Loucy (cell line): ENCODE results near the gene AGPS.
"Not testable (repeated sequence)": the region's sequence is repeated elsewhere in the genome, so short reads cannot be mapped to it uniquely, and the experiment has no call there.

Experiments used
- H2AFZ ChIP-seq: fragments of 200-600 bp; sonication (generic); 2 replicates; pipeline ENCODE4 v1.6.0; 2016; ENCODE audit warnings: antibody characterized with exemption, mild to moderate bottlenecking, low read length, moderate library complexity
- H3F3A ChIP-seq: fragments of 200-600 bp; 2 replicates; pipeline ENCODE4 v1.6.0; 2016; ENCODE audit warnings: antibody characterized with exemption, low read depth, mild to moderate bottlenecking
- H3K27me3 ChIP-seq: fragments of 200-600 bp; sonication (generic); 2 replicates; pipeline ENCODE4 v1.6.1; 2014; ENCODE audit warnings: low read length, mild to moderate bottlenecking; ENCODE audit not compliant: insufficient read depth, poor library complexity, severe bottlenecking
- H3K36me3 ChIP-seq: fragments of 200-600 bp; sonication (generic); 2 replicates; pipeline ENCODE4 v1.6.1; 2016; ENCODE audit warnings: low read length; ENCODE audit not compliant: insufficient read depth
- H3K4me1 ChIP-seq: fragments of 200-600 bp; sonication (generic); 2 replicates; pipeline ENCODE4 v1.5.1; 2014; ENCODE audit warnings: low read length, mild to moderate bottlenecking; ENCODE audit not compliant: insufficient read depth, poor library complexity, severe bottlenecking
- H3K4me2 ChIP-seq: fragments of 200-600 bp; sonication (generic); 2 replicates; pipeline ENCODE4 v1.6.0; 2014; ENCODE audit warnings: antibody characterized with exemption, low read length, low read depth, mild to moderate bottlenecking; ENCODE audit not compliant: poor library complexity, severe bottlenecking
- H3K4me3 ChIP-seq: fragments of 200-600 bp; sonication (generic); 2 replicates; pipeline ENCODE4 v1.5.1; 2014; ENCODE audit warnings: low read length, mild to moderate bottlenecking, mixed read lengths; ENCODE audit not compliant: poor library complexity, severe bottlenecking
- H3K79me2 ChIP-seq: fragments of 200-600 bp; sonication (generic); 2 replicates; pipeline ENCODE4 v1.6.1; 2014; ENCODE audit warnings: low read length; ENCODE audit not compliant: insufficient read depth
- H3K9ac ChIP-seq: fragments of 200-600 bp; sonication (generic); 2 replicates; pipeline ENCODE4 v1.6.0; 2014; ENCODE audit warnings: mild to moderate bottlenecking, low read depth, low read length, moderate library complexity; ENCODE audit not compliant: poor library complexity, severe bottlenecking
- H3K9me2 ChIP-seq: fragments of 200-600 bp; sonication (generic); replicated peaks from 2 replicates; pipeline ENCODE4 v1.6.1; 2016; ENCODE audit warnings: low read depth, low read length, mixed read lengths
- H3K9me3 ChIP-seq: fragments of 200-600 bp; sonication (generic); 2 replicates; pipeline ENCODE4 v1.6.1; 2014; ENCODE audit warnings: mild to moderate bottlenecking, antibody characterized with exemption, low read length, low read depth; ENCODE audit not compliant: insufficient read depth
- H4K20me1 ChIP-seq: fragments of 200-600 bp; sonication (generic); 2 replicates; pipeline ENCODE4 v1.6.0; 2014; ENCODE audit warnings: antibody characterized with exemption, low read length, mild to moderate bottlenecking; ENCODE audit not compliant: insufficient read depth, poor library complexity, severe bottlenecking
- CTCF ChIP-seq: fragments of 200-600 bp; sonication (generic); conservative IDR thresholded peaks from 2 replicates; pipeline ENCODE4 v1.5.1; 2014; ENCODE audit warnings: mild to moderate bottlenecking, antibody characterized with exemption, low read length
- EZH2phosphoT487 ChIP-seq: fragments of 200-600 bp; IDR thresholded peaks from 2 replicates; pipeline ENCODE4 v1.6.1; 2018; ENCODE audit warnings: antibody characterized with exemption, mild to moderate bottlenecking, moderate library complexity, borderline replicate concordance

AGPS gene

GRCh38 chr2:177482195-177482594 lies 89.6 kb downstream of the AGPS start:
- no peaks in the 10 kb centered on the region for H3K4me1 ChIP-seq
- H3K9me3 ChIP-seq, result peaks cover 7% of the 10 kb centered on the region; the same call in 1 of the 2 replicates
- H3F3A ChIP-seq, result 0 out of 2 replicates have a peak, but pooled peaks cover 2% of the 10 kb centered on the region

GRCh38 chr2:177483531-177483930 lies 91.0 kb downstream of the AGPS start:
- Histone ChIP-seq H3K4me1 (no peaks in the 10 kb centered on the region), H3K9ac (no peak overlapping the region), H3K79me2 (no peaks in the 10 kb centered on the region), H3K27me3 (no peaks in the 10 kb centered on the region), H3K4me3 (no peak overlapping the region), H4K20me1 (no peaks in the 10 kb centered on the region), H3K9me2 (no peaks in the 10 kb centered on the region), H3K4me2 (no peak overlapping the region), H3K36me3 (peaks cover 27% of the 10 kb centered on the region; the same call in 1 of the 2 replicates), H3K9me3 (0 out of 2 replicates have a peak, but pooled peaks cover 2% of the 10 kb centered on the region), H3F3A (0 out of 2 replicates have a peak, but pooled peaks cover 2% of the 10 kb centered on the region), H2AFZ (no peak overlapping the region)
- no peak for TF ChIP-seq EZH2phosphoT487
- TF ChIP-seq CTCF, result no peak

More at GRCh38 chr2:177482195-177482594, 89.6 kb downstream of the AGPS start:
- Histone ChIP-seq H3K79me2 (no peaks in the 10 kb centered on the region), H3K27me3 (no peaks in the 10 kb centered on the region), H3K4me3 (no peak overlapping the region), H3K36me3 (peaks cover 33% of the 10 kb centered on the region), H4K20me1 (no peaks in the 10 kb centered on the region), H3K4me2 (no peak overlapping the region), H2AFZ (no peak overlapping the region), H3K9ac (no peak overlapping the region), H3K9me2 (no peaks in the 10 kb centered on the region)
- TF ChIP-seq CTCF (no peak), EZH2phosphoT487 (no peak)

DNA sequence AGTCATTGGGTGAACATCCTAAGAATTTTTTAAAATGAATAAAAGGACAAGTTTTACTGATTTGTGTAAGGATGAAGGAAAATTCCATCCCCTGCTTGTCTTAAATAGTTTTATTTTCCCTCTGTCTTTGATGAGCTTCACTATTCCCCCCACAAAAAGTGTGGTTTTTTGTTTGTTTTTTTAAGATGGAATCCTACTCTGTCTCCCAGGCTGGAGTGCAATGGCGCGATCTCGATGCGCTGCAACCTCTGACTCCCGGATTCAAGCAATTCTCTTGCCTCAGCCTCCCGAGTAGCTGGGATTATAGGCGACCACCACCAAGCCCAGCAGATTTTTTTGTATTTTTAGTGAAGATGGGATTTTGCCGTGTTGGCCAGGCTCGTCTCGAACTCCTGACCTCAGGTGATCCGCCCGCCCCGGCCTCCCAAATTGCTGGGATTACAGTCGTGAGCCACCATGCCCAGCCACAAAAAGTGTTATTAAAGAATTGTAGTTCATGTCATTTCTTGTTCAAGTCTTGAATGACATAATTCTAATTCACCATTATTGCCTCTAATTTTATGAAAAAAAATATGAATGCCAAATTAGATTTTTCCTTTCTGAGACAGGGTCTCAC lies 91.7 kb downstream of the AGPS start:
- Histone ChIP-seq H4K20me1 (no peaks in the 10 kb centered on the region), H2AFZ (no peak overlapping the region), H3K4me2 (no peak overlapping the region), H3K9ac (no peak overlapping the region), H3F3A (0 out of 2 replicates have a peak, but pooled peaks cover 2% of the 10 kb centered on the region), H3K9me3 (no peaks in the 10 kb centered on the region), H3K4me1 (no peaks in the 10 kb centered on the region), H3K79me2 (no peaks in the 10 kb centered on the region), H3K27me3 (no peaks in the 10 kb centered on the region), H3K4me3 (no peak overlapping the region), H3K9me2 (no peaks in the 10 kb centered on the region), H3K36me3 (peaks cover 19% of the 10 kb centered on the region; the same call in 1 of the 2 replicates)
- TF ChIP-seq CTCF (no peak), EZH2phosphoT487 (no peak)

GRCh38 chr2:177485657-177486056 lies 93.1 kb downstream of the AGPS start:
- not testable (repeated sequence) for H3K9ac ChIP-seq, H3K79me2 ChIP-seq, H3K4me3 ChIP-seq, H3K4me2 ChIP-seq, H4K20me1 ChIP-seq, H3F3A ChIP-seq, H3K27me3 ChIP-seq, H3K9me2 ChIP-seq, H3K4me1 ChIP-seq, H3K9me3 ChIP-seq, H2AFZ ChIP-seq
- peaks cover 15% of the 10 kb centered on the region; the same call in 1 of the 2 replicates for H3K36me3 ChIP-seq
